ENCODE results near the gene TPTE2. TPM values are rescaled to one million over a fixed set of nuclear protein-coding genes. Genes with fewer than 3 reads are reported as not detected.
"Not testable (repeated sequence)": the region's sequence is repeated elsewhere in the genome, so short reads cannot be mapped to it uniquely, and the experiment has no call there.

TPTE2 gene
- total RNA-seq, 2 experiments from 2014 or later: 0.12 TPM; not detected in 1

- POLR2A ChIA-PET: no interaction called here
Observed at GRCh38 chr13:19591864-19592263, 30.5 kb upstream of the TPTE2 start.

DNA sequence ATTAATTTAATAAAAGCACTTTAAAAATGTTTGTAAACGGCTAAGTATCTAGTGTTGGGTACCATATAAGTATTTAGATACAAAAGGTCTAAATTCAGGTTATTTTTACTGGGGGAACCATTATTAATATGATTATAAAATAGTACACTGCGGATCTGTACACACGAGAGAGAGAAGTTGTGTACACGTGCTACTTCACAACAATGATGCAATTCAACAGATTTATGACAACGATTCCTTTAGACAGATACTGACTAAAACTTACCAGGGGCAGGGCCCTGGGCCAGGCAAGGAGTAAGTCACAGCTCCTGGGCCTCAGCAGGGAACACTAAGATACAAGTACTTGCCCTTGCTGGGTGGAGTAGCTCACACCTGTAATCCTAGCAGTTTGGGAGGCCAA is 29.1 kb upstream of the TPTE2 start:
- intact Hi-C loops (cut with micrococcal nuclease): no loop called here
- Mint-ChIP-seq H3K4me1 (ENCODE audit: low read depth) (peaks cover 22% of the 10 kb centered on the region), H3K27ac (no peak overlapping the region), H3K9me3 (no peaks in the 10 kb centered on the region), H3K36me3 (no peaks in the 10 kb centered on the region), H3K27me3 (peaks cover 4% of the 10 kb centered on the region), H3K4me3 (no peak overlapping the region)
- ChIA-PET CTCF (no interaction called here), POLR2A (no interaction called here)
- no peak for DNase-seq

More at GRCh38 chr13:19591864-19592263, 30.5 kb upstream of the TPTE2 start:
- Mint-ChIP-seq H3K27me3 (peaks cover 7% of the 10 kb centered on the region), H3K27ac (no peak overlapping the region), H3K4me1 (ENCODE audit: low read depth) (peaks cover 13% of the 10 kb centered on the region), H3K4me3 (no peak overlapping the region), H3K9me3 (no peaks in the 10 kb centered on the region), H3K36me3 (no peaks in the 10 kb centered on the region)
- DNase-seq: no peak
- intact Hi-C loops (cut with micrococcal nuclease): no loop called here
- CTCF ChIA-PET: no interaction called here

DNA sequence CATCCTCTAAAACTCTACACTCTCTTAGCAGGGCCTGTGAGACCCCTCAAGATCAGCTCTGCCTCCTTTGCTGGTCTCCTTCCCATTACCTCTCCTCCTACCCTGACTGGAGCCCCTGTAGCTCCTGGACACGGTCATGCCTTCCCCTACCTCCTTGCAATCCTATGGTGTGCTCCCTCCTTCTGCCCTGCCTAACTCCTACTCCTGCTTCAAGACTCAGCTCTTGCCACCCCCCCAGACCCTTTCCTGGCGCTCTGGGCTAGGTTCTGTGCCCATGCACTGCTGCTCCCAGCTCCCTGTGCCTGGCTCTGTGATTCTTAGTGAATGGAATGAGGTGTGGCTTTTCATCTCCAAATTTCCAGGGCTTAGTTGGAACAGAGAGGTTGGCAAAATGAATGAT is 28.0 kb upstream of the TPTE2 start:
- Mint-ChIP-seq H3K27ac (no peak overlapping the region), H3K4me3 (no peak overlapping the region), H3K4me1 (ENCODE audit: low read depth) (peaks cover 22% of the 10 kb centered on the region), H3K9me3 (no peaks in the 10 kb centered on the region), H3K27me3 (peaks cover 2% of the 10 kb centered on the region), H3K36me3 (no peaks in the 10 kb centered on the region)
- DNase-seq: no peak
- ChIA-PET CTCF (interaction anchor here (1.0 kb wide), 1 partner anchor 117 kb away, joined by 3 read pairs; no protein-coding TSS in a partner anchor), POLR2A (no interaction called here)
- intact Hi-C loops (cut with micrococcal nuclease): loop anchor here (5.0 to 10.0 kb wide), 3 partner anchors 193 to 573 kb away; partner anchors contain the start of genes GJA3 and PSPC1

DNA sequence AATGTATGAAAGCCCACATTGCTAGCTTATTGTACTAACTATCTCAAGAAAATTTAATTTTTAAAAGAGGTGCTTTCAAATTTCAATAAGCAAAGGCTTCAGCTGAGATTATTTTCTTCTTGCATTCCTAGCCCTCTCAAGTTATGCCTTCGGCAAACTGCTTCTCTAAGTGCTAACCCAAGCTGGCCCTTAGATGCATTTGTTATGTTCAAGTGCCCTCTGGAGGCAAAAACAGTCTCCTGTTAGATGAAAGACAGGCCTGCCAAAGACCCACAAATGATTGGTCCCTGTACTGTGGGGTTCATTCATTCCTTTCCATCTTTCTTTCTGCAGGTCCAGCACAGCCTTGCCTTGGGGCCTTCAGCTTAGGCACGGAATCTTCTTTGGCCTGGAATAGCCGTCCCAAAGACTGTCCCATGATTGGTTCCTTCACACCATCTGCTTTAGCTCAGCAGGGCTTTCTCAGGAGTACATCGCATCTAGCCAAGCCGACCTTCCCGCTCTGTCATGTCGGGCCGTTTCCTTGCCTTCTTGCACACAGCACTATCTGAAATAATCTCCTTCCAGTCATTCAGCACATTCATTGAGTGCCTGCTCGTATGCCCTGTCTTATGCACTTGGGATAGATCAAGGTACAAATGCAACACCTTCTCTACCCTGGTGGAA is 26.4 kb upstream of the TPTE2 start:
- H3K4me3 Mint-ChIP-seq: peak overlapping the region; percentile 68
- ChIA-PET POLR2A (no interaction called here), CTCF (interaction anchor here (0.6 to 1.3 kb wide), 11 partner anchors 9 to 773 kb away, joined by 3 to 9 read pairs (median 3); no protein-coding TSS in a partner anchor)
- no peaks in the 10 kb centered on the region for H3K36me3 Mint-ChIP-seq
- DNase-seq: peak; percentile 30
- intact Hi-C loops (cut with micrococcal nuclease): loop anchor here (1.0 to 10.0 kb wide), 6 partner anchors 13 to 831 kb away; partner anchors contain the start of genes GJA3, MPHOSPH8 and PSPC1
- H3K27ac Mint-ChIP-seq: peak overlapping the region; percentile 88
- peaks cover 22% of the 10 kb centered on the region for H3K4me1 Mint-ChIP-seq (ENCODE audit: low read depth)
- no peaks in the 10 kb centered on the region for H3K27me3 Mint-ChIP-seq
- peaks cover 3% of the 10 kb centered on the region for H3K9me3 Mint-ChIP-seq

DNA sequence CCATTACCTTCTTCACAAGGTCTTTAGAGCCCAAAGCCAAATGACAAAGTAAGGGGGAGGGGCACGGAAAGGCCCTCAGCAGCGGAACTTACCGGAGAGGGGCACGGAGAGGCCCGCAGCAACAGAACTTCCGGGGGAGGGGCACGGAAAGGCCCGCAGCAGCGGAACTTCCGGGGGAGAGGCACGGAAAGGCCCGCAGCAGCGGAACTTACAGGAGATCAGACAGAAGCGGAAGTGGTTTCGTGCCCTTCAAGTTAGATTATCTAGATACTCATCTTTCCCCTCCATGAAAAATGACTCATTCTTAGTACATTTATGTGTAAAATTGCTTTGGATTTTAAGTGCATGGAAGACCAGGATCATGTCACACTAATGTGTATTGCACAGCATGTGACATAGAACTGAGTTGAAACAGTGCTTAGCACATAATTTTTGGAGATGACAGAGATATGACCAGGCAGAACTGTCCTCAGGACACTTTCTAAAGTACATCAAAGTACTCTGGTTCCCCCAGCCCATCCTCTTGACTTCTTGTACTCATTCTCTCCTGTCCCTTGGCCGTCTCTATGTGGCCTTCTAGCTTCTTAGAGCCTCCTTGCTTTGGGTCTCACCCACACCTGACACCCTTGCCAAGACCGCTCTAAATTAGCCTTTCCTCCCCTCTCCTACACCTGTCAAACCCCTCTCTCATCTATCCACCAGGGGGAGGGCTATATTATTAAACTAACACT is 25.7 kb upstream of the TPTE2 start:
- peaks cover 10% of the 10 kb centered on the region for H3K9me3 Mint-ChIP-seq
- H3K4me1 Mint-ChIP-seq (ENCODE audit: low read depth): peaks cover 22% of the 10 kb centered on the region
- H3K4me3 Mint-ChIP-seq: peak overlapping the region; percentile 68
- no peaks in the 10 kb centered on the region for H3K36me3 Mint-ChIP-seq
- POLR2A ChIA-PET: no interaction called here
- intact Hi-C loops (cut with micrococcal nuclease): loop anchor here (1.0 to 10.0 kb wide), 6 partner anchors 14 to 832 kb away; partner anchors contain the start of genes GJA3, MPHOSPH8 and PSPC1
- H3K27ac Mint-ChIP-seq: peak overlapping the region; percentile 88
- DNase-seq: peak; percentile 89
- CTCF ChIA-PET: interaction anchor here (0.6 to 1.3 kb wide), 10 partner anchors 10 to 899 kb away, joined by 3 to 9 read pairs (median 4); no protein-coding TSS in a partner anchor
- H3K27me3 Mint-ChIP-seq: no peaks in the 10 kb centered on the region

DNA sequence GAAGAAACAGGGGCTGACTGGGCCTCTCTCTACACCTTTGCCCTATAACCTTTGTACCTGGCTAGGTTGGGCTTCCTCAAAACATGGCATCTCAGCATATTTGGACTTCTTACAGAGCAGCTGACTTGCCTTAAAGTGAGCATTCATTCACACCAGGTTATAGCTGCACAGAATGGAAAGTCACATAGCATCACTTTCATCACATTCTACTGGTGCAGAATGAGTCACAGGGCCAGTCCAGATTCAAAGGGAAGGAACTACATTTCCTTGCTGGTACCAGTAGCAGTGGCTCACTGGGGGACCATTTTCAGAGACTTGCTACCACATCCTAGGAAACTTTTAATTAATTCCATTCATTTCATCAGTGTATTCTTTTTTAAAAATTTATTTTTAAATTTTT is 20.3 kb upstream of the TPTE2 start:
- Mint-ChIP-seq H3K4me1 (ENCODE audit: low read depth) (peaks cover 7% of the 10 kb centered on the region), H3K4me3 (no peak overlapping the region), H3K27me3 (no peaks in the 10 kb centered on the region), H3K36me3 (no peaks in the 10 kb centered on the region), H3K9me3 (peaks cover 16% of the 10 kb centered on the region), H3K27ac (no peak overlapping the region)
- ChIA-PET CTCF (no interaction called here), POLR2A (no interaction called here)
- DNase-seq: no peak
- intact Hi-C loops (cut with micrococcal nuclease): loop anchor here (10.0 kb wide), 1 partner anchor 247 kb away; no protein-coding TSS in a partner anchor

DNA sequence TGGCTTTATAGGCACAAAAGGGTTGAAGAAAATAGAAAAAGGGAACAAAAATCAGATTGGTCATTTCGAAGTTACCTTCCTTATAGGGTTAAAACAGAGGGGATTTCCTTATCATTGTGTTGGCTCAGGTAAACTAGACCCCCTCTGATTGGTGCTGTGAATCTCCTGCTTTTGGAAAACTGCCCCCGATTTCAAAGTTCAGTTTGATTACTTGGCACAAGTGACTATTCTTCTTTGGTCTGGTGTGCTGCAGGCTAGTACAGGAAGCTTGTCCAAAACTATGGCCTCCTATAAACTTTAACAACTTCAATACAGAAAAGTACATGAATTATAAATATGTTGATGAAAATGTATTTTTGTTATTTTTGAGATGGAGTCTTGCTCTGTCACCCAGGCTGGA is 13.9 kb upstream of the TPTE2 start:
- POLR2A ChIA-PET: no interaction called here
- no peak for DNase-seq
- no peaks in the 10 kb centered on the region for H3K36me3 Mint-ChIP-seq
- peaks cover 2% of the 10 kb centered on the region for H3K9me3 Mint-ChIP-seq
- H3K27ac Mint-ChIP-seq: no peak overlapping the region
- no peaks in the 10 kb centered on the region for H3K4me1 Mint-ChIP-seq (ENCODE audit: low read depth)
- CTCF ChIA-PET: no interaction called here
- intact Hi-C loops (cut with micrococcal nuclease): no loop called here
- H3K4me3 Mint-ChIP-seq: no peak overlapping the region
- H3K27me3 Mint-ChIP-seq: peaks cover 7% of the 10 kb centered on the region

- H3K27me3 Mint-ChIP-seq: peaks cover 7% of the 10 kb centered on the region
- no peaks in the 10 kb centered on the region for H3K4me1 Mint-ChIP-seq (ENCODE audit: low read depth)
- no peaks in the 10 kb centered on the region for H3K36me3 Mint-ChIP-seq
- ChIA-PET CTCF (no interaction called here), POLR2A (no interaction called here)
- no peak overlapping the region for H3K4me3 Mint-ChIP-seq
- no peak for DNase-seq
- intact Hi-C loops (cut with micrococcal nuclease): no loop called here
- H3K27ac Mint-ChIP-seq: no peak overlapping the region
- peaks cover 2% of the 10 kb centered on the region for H3K9me3 Mint-ChIP-seq
Observed at GRCh38 chr13:19573120-19573716, 11.9 kb upstream of the TPTE2 start.

GRCh38 chr13:19572280-19572679 is 10.9 kb upstream of the TPTE2 start:
- Mint-ChIP-seq H3K9me3 (peaks cover 2% of the 10 kb centered on the region), H3K27me3 (peaks cover 7% of the 10 kb centered on the region), H3K36me3 (no peaks in the 10 kb centered on the region), H3K27ac (no peak overlapping the region), H3K4me1 (ENCODE audit: low read depth) (no peaks in the 10 kb centered on the region), H3K4me3 (no peak overlapping the region)
- intact Hi-C loops (cut with micrococcal nuclease): no loop called here
- ChIA-PET CTCF (interaction anchor here (1.2 kb wide), 1 partner anchor 16 kb away, joined by 3 read pairs; no protein-coding TSS in a partner anchor), POLR2A (no interaction called here)
- DNase-seq: no peak

DNA sequence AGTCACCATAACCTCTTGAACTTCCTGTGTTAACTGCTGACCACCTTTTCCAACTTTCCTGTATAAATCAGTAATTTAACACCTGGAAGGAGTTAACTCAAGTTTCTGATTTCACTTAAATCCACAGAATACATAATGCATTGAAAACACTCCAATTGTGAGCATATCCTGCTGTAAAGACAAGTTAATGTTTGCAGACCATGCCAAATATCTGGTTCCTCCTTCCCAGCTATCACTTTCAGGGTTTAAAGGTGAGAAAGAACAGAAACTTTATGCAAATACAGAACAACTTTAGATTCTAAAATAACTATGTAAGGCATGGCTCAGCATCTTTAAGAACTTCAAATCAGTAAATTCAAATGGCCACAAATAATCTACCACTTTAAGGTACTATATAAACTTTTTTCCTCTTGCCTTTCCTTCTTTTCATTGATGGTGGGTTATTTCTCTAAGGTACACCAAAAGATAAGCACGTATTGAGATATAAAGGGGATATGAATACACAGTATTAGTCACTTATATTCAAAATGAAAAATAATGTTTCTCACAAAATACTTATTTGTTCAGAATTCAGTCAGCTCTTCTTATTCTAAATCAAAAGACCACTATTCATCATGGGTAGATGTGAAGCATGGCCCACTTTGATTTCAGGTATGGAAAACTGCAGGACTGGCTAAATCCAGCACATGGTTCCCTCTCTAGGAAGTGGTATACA is 6.6 kb upstream of the TPTE2 start:
- CTCF ChIA-PET: interaction anchor here (1.2 kb wide), 1 partner anchor 20 kb away, joined by 4 read pairs; no protein-coding TSS in a partner anchor
- Mint-ChIP-seq H3K27ac (no peak overlapping the region), H3K27me3 (peaks cover 8% of the 10 kb centered on the region), H3K36me3 (no peaks in the 10 kb centered on the region), H3K4me1 (ENCODE audit: low read depth) (no peaks in the 10 kb centered on the region), H3K4me3 (no peak overlapping the region), H3K9me3 (no peaks in the 10 kb centered on the region)
- intact Hi-C loops (cut with micrococcal nuclease): no loop called here
- no peak for DNase-seq
- POLR2A ChIA-PET: no interaction called here

DNA sequence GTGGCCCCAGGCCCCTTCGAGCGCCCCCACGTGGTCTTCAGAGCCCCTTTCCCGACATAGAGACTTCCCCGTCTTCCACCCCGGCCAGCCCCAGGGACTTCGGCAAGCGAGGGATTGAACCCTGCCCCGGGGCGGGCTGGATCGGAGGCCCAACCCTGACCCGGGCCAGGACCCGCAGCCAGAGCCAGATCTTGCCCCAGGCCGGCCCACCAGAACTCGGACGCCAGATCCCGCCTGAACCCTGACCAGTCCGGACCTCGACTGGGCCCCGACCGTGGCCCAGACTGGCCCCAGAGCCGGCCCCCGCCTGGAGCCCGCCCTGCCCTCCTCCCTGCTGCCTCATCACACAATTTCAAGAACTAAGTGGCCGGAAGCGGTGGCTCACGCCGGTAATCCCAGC is 253 bp upstream of the TPTE2 start:
- DNase-seq: no peak
- CTCF ChIA-PET: no interaction called here
- POLR2A ChIA-PET: no interaction called here
- Mint-ChIP-seq H3K9me3 (peaks cover 2% of the 10 kb centered on the region), H3K27ac (no peak overlapping the region), H3K4me3 (no peak overlapping the region), H3K27me3 (no peaks in the 10 kb centered on the region), H3K4me1 (ENCODE audit: low read depth) (no peaks in the 10 kb centered on the region), H3K36me3 (no peaks in the 10 kb centered on the region)
- intact Hi-C loops (cut with micrococcal nuclease): no loop called here

DNA sequence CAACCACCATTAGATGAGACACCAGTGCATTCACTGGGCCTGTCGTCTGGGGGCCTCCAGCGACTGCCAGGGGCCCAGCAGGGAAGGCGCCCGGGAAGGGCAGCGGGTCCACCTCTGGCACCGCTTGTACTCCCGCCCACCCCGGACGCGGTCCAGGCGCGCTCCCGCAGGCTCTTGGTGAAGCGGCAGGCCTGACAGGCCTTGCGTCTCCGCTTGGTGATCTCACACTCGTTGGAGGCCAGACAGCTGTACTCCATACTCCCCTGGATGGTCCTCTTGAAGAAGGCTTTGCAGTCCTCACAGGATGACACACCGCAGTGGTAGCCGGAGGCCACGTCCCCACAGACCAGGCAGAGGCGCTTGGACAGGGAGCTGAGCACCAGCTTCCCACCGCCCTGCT is 660 bp downstream of the TPTE2 start:
- POLR2A ChIA-PET; CTCF ChIA-PET; H3K27me3 Mint-ChIP-seq; H3K36me3 Mint-ChIP-seq; H3K4me1 Mint-ChIP-seq (ENCODE audit: low read depth); H3K4me3 Mint-ChIP-seq; H3K27ac Mint-ChIP-seq; H3K9me3 Mint-ChIP-seq; intact Hi-C loops (cut with micrococcal nuclease); DNase-seq: not testable (repeated sequence)
